Peyer's patch (tissue), 4 donors: Measurements from ENCODE around the gene DOCK10.

Experiments used
- POLR2A ChIP-seq, 2 donors: fragments of 450-650 bp; IDR thresholded peaks; one replicate each; pipeline ENCODE4 v1.5.1; 2017; ENCODE audit warnings: antibody characterized with exemption in 2 of 2, mild to moderate bottlenecking in 2 of 2, moderate library complexity in 2 of 2
- TF ChIP-seq, protein P1 (sequence below), 6 experiments: fragments of 450-650 bp in 4 of 6; fragments of 200-600 bp in 2 of 6; sonication (generic) in 1 of 6; IDR thresholded peaks; one replicate each; pipeline ENCODE4 v1.5.1; 2017 to 2019; ENCODE audit warnings: antibody characterized with exemption in 6 of 6, mild to moderate bottlenecking in 3 of 6, moderate library complexity in 1 of 6

DNA sequence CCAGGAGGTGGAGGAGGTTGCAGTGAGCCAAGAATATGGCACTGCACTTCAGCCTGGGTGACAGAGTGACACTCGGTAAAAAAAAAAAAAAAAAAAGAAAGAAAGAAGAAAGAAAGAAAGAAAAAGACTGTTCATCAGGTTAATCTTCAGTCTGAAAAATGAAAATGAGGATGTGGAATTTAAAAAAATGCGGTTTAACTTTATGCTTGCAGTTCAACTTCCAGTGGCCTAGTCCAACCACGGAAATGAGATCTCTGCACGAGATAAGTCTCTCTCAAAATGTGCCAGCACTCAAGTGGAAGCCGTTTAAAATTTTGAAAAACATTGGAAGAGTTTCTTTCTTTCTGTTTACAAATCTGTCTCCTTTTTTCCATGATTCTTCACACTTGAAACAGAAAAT lies 112.1 kb downstream of the DOCK10 start:
- TF ChIP-seq, protein P1, sequence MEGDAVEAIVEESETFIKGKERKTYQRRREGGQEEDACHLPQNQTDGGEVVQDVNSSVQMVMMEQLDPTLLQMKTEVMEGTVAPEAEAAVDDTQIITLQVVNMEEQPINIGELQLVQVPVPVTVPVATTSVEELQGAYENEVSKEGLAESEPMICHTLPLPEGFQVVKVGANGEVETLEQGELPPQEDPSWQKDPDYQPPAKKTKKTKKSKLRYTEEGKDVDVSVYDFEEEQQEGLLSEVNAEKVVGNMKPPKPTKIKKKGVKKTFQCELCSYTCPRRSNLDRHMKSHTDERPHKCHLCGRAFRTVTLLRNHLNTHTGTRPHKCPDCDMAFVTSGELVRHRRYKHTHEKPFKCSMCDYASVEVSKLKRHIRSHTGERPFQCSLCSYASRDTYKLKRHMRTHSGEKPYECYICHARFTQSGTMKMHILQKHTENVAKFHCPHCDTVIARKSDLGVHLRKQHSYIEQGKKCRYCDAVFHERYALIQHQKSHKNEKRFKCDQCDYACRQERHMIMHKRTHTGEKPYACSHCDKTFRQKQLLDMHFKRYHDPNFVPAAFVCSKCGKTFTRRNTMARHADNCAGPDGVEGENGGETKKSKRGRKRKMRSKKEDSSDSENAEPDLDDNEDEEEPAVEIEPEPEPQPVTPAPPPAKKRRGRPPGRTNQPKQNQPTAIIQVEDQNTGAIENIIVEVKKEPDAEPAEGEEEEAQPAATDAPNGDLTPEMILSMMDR (IDR thresholded peaks at IDR 0.05) = no peak
- TF ChIP-seq POLR2A (IDR thresholded peaks at IDR 0.05) = no peak
